HEK293 (cell line): ENCODE measurements around the gene MYOG.

Experiments
- CTCF ChIA-PET: fragments of 350-600 bp; formaldehyde crosslinking; extraction: SDS; loops from one replicate; lab custom pipeline; 2021; ENCODE audit warnings: antibody characterized with exemption; lab: Yijun Ruan, JAX
- POLR2A ChIA-PET: fragments of 300-600 bp; formaldehyde crosslinking; extraction: SDS; loops from one replicate; lab custom pipeline; 2020; ENCODE audit warnings: antibody characterized with exemption, inconsistent platforms; lab: Yijun Ruan, JAX
- H3K27ac ChIP-seq: fragments of 200-500 bp; sonication (Bioruptor generic); 2 replicates; pipeline ENCODE4 v1.5.1; 2014; ENCODE audit warnings: low read depth, low read length, control low read depth, inconsistent platforms; ENCODE audit errors: extremely low read depth
- H3K36me3 ChIP-seq, 2 experiments: fragments of 200-500 bp in 1 of 2; sonication (Bioruptor generic) in 1 of 2; 1 replicate in 1 of 2; 2 replicates in 1 of 2; pipeline ENCODE4 v1.5.1; 2014 to 2017; ENCODE audit warnings: inconsistent platforms in 2 of 2, low read length in 2 of 2; ENCODE audit not compliant: control insufficient read depth in 2 of 2, insufficient read depth in 1 of 2
- H3K4me1 ChIP-seq: fragments of 200-500 bp; sonication (Bioruptor generic); 2 replicates; pipeline ENCODE4 v1.5.1; 2014; ENCODE audit warnings: mild to moderate bottlenecking, low read length, inconsistent platforms; ENCODE audit not compliant: control insufficient read depth, insufficient read depth
- H3K4me3 ChIP-seq: 2 replicates; pipeline ENCODE4 v1.5.1; 2011; ENCODE audit warnings: low read depth, mild to moderate bottlenecking, control low read depth, low read length, moderate library complexity
- H3K9me3 ChIP-seq: fragments of 200-500 bp; sonication (Bioruptor generic); 2 replicates; pipeline ENCODE4 v1.5.1; 2014; ENCODE audit warnings: low read depth, low read length, inconsistent platforms; ENCODE audit not compliant: control insufficient read depth, insufficient read depth
- AEBP2 ChIP-seq: fragments of 450-650 bp; formaldehyde crosslinking; IDR thresholded peaks from 2 replicates; pipeline ENCODE4 v1.5.1; 2016; ENCODE audit warnings: missing biosample characterization, missing genetic modification characterization, borderline replicate concordance
- BCL11A ChIP-seq: fragments of 450-650 bp; formaldehyde crosslinking; IDR thresholded peaks from 2 replicates; pipeline ENCODE4 v1.5.1; 2016; ENCODE audit warnings: low read depth, missing biosample characterization, missing genetic modification characterization
- BCL11B ChIP-seq: fragments of 450-650 bp; formaldehyde crosslinking; IDR thresholded peaks from 2 replicates; pipeline ENCODE4 v1.5.1; 2016; ENCODE audit warnings: low read depth, missing biosample characterization, missing genetic modification characterization
- GLIS1 ChIP-seq: fragments of 450-650 bp; formaldehyde crosslinking; IDR thresholded peaks from 2 replicates; pipeline ENCODE4 v1.5.1; 2016; ENCODE audit warnings: missing biosample characterization, missing genetic modification characterization
- KLF7 ChIP-seq: fragments of 450-650 bp; formaldehyde crosslinking; IDR thresholded peaks from 2 replicates; pipeline ENCODE4 v1.5.1; 2016; ENCODE audit warnings: missing biosample characterization, missing genetic modification characterization, borderline replicate concordance
- REPIN1 ChIP-seq: fragments of 450-650 bp; formaldehyde crosslinking; IDR thresholded peaks from 2 replicates; pipeline ENCODE4 v1.5.1; 2017; ENCODE audit warnings: missing biosample characterization, missing genetic modification characterization, low read depth
- REST ChIP-seq: fragments of 450-650 bp; formaldehyde crosslinking; IDR thresholded peaks from 2 replicates; pipeline ENCODE4 v1.5.1; 2016; ENCODE audit warnings: missing biosample characterization, missing genetic modification characterization
- ZNF121 ChIP-seq: fragments of 450-650 bp; formaldehyde crosslinking; IDR thresholded peaks from 2 replicates; pipeline ENCODE4 v1.5.1; 2016; ENCODE audit warnings: missing biosample characterization, missing genetic modification characterization
- ZNF211 ChIP-seq: fragments of 450-650 bp; formaldehyde crosslinking; IDR thresholded peaks from 2 replicates; pipeline ENCODE4 v1.5.1; 2016; ENCODE audit warnings: low read depth, missing biosample characterization, missing genetic modification characterization
- ZNF391 ChIP-seq: fragments of 450-650 bp; formaldehyde crosslinking; IDR thresholded peaks from 2 replicates; pipeline ENCODE4 v1.5.1; 2016; ENCODE audit warnings: low read depth, missing biosample characterization, missing genetic modification characterization, borderline replicate concordance
- ZNF394 ChIP-seq: fragments of 450-650 bp; formaldehyde crosslinking; IDR thresholded peaks from 2 replicates; pipeline ENCODE4 v1.5.1; 2016; ENCODE audit warnings: missing biosample characterization, missing genetic modification characterization, mild to moderate bottlenecking, moderate library complexity, borderline replicate concordance
- ZNF404 ChIP-seq: fragments of 450-650 bp; formaldehyde crosslinking; IDR thresholded peaks from 2 replicates; pipeline ENCODE4 v1.5.1; 2017; ENCODE audit warnings: missing biosample characterization, missing genetic modification characterization
- ZNF521 ChIP-seq: fragments of 450-650 bp; formaldehyde crosslinking; IDR thresholded peaks from 2 replicates; pipeline ENCODE4 v1.5.1; 2017; ENCODE audit warnings: missing biosample characterization, mild to moderate bottlenecking, missing genetic modification characterization
- ZNF529 ChIP-seq: fragments of 450-650 bp; formaldehyde crosslinking; IDR thresholded peaks from 2 replicates; pipeline ENCODE4 v1.5.1; 2017; ENCODE audit warnings: missing genetic modification characterization, missing biosample characterization; ENCODE audit not compliant: insufficient replicate concordance
- ZNF658 ChIP-seq: fragments of 450-650 bp; formaldehyde crosslinking; IDR thresholded peaks from 2 replicates; pipeline ENCODE4; 2016; ENCODE audit warnings: missing biosample characterization, missing genetic modification characterization
- ZNF664 ChIP-seq: fragments of 450-650 bp; formaldehyde crosslinking; IDR thresholded peaks from 2 replicates; pipeline ENCODE4 v1.5.1; 2016; ENCODE audit warnings: missing biosample characterization, missing genetic modification characterization
- ZXDB ChIP-seq: fragments of 450-650 bp; formaldehyde crosslinking; IDR thresholded peaks from 2 replicates; pipeline ENCODE4 v1.5.1; 2016; ENCODE audit warnings: missing biosample characterization, missing genetic modification characterization
- TF ChIP-seq, protein P1 (sequence below): fragments of 450-650 bp; formaldehyde crosslinking; IDR thresholded peaks from 2 replicates; pipeline ENCODE4 v1.5.1; 2017; ENCODE audit warnings: missing biosample characterization, missing genetic modification characterization
- TF ChIP-seq, protein P2 (sequence below): fragments of 450-650 bp; formaldehyde crosslinking; IDR thresholded peaks from 2 replicates; pipeline ENCODE4 v1.5.1; 2016; ENCODE audit warnings: missing biosample characterization, missing genetic modification characterization
- TF ChIP-seq, protein P3 (sequence below): fragments of 450-650 bp; formaldehyde crosslinking; IDR thresholded peaks from 2 replicates; pipeline ENCODE4 v1.5.1; 2016; ENCODE audit warnings: missing biosample characterization, missing genetic modification characterization

The MYOG gene

GRCh38 chr1:203074610-203075009 is 11.2 kb downstream of the MYOG start (continued):
- TF ChIP-seq AEBP2 (tag by site-specific recombination) (no peak), ZNF121 (tag by site-specific recombination) (no peak), BCL11A (no peak), ZNF529 (tag by site-specific recombination) (no peak)

DNA sequence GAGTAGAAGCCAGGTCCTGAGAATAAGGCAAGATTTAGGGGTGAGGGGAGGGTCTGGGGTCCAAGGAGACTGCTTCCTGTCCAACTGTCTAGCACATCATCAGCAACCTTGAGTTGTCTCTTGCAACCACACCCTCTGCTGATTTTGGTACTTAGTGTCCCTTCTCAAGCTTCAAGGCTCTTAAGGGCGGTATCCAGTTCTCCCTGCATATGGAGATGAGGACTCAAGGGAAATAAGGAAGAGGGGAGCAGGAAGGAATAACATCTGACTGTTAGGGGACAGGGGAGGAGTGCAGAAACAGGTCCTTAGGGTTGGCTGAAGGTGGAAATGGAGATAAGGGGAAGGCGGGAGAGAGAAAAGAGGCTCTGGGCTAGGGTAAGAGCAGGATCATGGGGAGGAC is 12.3 kb downstream of the MYOG start:
- CTCF ChIA-PET: interaction anchor here (0.6 to 2.1 kb wide), 6 partner anchors 10 to 197 kb away, joined by 3 to 4 read pairs (median 4); no protein-coding TSS in a partner anchor
- Histone ChIP-seq H3K27ac (no peak overlapping the region), H3K4me1 (no peaks in the 10 kb centered on the region), H3K36me3 (no peaks in the 10 kb centered on the region; a peak in 1 of 3 replicates), H3K9me3 (no peaks in the 10 kb centered on the region), H3K4me3 (no peak overlapping the region)
- TF ChIP-seq ZNF658 (tag by site-specific recombination): no peak
- no peak for TF ChIP-seq GLIS1 (tag by site-specific recombination)
- TF ChIP-seq ZXDB (tag by site-specific recombination): no peak
- no peak for TF ChIP-seq ZNF391
- no peak for TF ChIP-seq ZNF521
- TF ChIP-seq, protein P1, sequence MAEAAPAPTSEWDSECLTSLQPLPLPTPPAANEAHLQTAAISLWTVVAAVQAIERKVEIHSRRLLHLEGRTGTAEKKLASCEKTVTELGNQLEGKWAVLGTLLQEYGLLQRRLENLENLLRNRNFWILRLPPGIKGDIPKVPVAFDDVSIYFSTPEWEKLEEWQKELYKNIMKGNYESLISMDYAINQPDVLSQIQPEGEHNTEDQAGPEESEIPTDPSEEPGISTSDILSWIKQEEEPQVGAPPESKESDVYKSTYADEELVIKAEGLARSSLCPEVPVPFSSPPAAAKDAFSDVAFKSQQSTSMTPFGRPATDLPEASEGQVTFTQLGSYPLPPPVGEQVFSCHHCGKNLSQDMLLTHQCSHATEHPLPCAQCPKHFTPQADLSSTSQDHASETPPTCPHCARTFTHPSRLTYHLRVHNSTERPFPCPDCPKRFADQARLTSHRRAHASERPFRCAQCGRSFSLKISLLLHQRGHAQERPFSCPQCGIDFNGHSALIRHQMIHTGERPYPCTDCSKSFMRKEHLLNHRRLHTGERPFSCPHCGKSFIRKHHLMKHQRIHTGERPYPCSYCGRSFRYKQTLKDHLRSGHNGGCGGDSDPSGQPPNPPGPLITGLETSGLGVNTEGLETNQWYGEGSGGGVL (tag by site-specific recombination): no peak
- TF ChIP-seq REST (tag by site-specific recombination): no peak
- POLR2A ChIA-PET: no interaction called here

DNA sequence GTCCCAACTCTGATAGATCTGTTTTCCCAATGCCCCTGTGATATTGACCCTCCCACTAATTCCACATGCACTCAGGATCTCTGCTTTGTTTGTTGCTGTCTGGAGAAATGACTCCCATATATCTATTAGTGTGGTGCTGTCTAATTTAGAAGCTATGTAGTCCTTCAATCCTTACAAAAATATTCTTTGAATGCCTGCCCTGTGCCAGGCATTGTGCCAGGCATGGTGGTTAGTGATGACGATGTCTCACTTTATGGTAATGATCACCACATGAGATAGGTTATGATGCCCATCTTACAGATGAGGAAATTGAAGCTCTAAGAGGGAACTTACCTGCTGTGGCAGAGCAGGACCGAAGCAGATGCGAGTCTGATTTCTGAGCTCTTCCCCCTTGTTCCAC is 12.9 kb downstream of the MYOG start:
- H3K36me3 ChIP-seq: no peaks in the 10 kb centered on the region; a peak in 1 of 3 replicates
- TF ChIP-seq ZNF211 (no peak), ZNF664 (tag by site-specific recombination) (no peak), ZNF404 (no peak), BCL11B (tag by site-specific recombination) (no peak), ZNF394 (tag by site-specific recombination) (no peak), REPIN1 (tag by site-specific recombination) (no peak), KLF7 (tag by site-specific recombination) (no peak)
- TF ChIP-seq, protein P2, sequence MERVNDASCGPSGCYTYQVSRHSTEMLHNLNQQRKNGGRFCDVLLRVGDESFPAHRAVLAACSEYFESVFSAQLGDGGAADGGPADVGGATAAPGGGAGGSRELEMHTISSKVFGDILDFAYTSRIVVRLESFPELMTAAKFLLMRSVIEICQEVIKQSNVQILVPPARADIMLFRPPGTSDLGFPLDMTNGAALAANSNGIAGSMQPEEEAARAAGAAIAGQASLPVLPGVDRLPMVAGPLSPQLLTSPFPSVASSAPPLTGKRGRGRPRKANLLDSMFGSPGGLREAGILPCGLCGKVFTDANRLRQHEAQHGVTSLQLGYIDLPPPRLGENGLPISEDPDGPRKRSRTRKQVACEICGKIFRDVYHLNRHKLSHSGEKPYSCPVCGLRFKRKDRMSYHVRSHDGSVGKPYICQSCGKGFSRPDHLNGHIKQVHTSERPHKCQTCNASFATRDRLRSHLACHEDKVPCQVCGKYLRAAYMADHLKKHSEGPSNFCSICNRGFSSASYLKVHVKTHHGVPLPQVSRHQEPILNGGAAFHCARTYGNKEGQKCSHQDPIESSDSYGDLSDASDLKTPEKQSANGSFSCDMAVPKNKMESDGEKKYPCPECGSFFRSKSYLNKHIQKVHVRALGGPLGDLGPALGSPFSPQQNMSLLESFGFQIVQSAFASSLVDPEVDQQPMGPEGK (tag by site-specific recombination): no peak
- TF ChIP-seq, protein P3, sequence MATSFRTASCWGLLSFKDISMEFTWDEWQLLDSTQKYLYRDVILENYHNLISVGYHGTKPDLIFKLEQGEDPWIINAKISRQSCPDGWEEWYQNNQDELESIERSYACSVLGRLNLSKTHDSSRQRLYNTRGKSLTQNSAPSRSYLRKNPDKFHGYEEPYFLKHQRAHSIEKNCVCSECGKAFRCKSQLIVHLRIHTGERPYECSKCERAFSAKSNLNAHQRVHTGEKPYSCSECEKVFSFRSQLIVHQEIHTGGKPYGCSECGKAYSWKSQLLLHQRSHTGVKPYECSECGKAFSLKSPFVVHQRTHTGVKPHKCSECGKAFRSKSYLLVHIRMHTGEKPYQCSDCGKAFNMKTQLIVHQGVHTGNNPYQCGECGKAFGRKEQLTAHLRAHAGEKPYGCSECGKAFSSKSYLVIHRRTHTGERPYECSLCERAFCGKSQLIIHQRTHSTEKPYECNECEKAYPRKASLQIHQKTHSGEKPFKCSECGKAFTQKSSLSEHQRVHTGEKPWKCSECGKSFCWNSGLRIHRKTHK (tag by site-specific recombination): no peak
- no peaks in the 10 kb centered on the region for H3K4me1 ChIP-seq
- H3K27ac ChIP-seq: no peak overlapping the region
- H3K4me3 ChIP-seq: no peak overlapping the region
- ChIA-PET CTCF (interaction anchor here (0.6 to 2.1 kb wide), 6 partner anchors 10 to 198 kb away, joined by 3 to 4 read pairs (median 4); no protein-coding TSS in a partner anchor), POLR2A (interaction anchor here (0.6 kb wide), 1 partner anchor 255 kb away, joined by 5 read pairs; no protein-coding TSS in a partner anchor)
- no peaks in the 10 kb centered on the region for H3K9me3 ChIP-seq
